T1000 (cell line): Measurements from ENCODE around the gene KIFC1.

Source experiments
- DNase-seq: peaks from one replicate; lab custom pipeline; 2025; ENCODE audit warnings: mixed read lengths; lab: John Stamatoyannopoulos, UW

The KIFC1 gene

GRCh38 chr6:33441457-33441856 lies 49.8 kb downstream of the KIFC1 start:
- no peak for DNase-seq

DNA sequence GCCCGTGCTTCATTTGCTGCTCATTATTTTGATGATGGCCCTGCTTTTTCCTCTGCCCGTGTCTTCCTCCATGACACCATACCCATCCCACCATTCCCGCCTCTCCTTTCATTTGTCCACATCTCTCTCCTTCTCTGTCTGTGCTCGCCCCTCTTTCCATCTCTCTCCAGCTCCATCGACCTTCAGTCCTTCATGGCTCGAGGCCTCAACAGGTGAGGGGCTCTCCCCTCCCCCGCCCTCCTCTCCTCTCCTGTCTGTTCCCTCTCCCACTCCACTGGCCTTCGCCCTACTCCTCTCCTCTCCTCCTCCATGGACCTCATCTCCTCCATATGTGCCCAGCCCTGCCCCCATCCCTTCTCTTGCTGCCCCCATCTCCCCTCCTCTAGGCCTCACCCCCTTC lies 50.7 kb downstream of the KIFC1 start:
- DNase-seq, result no peak

DNA sequence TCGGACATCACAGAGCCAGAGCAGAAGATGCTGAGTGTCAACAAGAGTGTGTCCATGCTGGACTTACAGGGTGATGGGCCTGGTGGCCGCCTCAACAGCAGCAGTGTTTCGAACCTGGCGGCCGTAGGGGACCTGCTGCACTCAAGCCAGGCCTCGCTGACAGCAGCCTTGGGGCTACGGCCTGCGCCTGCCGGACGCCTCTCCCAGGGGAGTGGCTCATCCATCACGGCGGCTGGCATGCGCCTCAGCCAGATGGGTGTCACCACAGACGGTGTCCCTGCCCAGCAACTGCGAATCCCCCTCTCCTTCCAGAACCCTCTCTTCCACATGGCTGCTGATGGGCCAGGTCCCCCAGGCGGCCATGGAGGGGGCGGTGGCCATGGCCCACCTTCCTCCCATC lies 51.4 kb downstream of the KIFC1 start:
- no peak for DNase-seq

DNA sequence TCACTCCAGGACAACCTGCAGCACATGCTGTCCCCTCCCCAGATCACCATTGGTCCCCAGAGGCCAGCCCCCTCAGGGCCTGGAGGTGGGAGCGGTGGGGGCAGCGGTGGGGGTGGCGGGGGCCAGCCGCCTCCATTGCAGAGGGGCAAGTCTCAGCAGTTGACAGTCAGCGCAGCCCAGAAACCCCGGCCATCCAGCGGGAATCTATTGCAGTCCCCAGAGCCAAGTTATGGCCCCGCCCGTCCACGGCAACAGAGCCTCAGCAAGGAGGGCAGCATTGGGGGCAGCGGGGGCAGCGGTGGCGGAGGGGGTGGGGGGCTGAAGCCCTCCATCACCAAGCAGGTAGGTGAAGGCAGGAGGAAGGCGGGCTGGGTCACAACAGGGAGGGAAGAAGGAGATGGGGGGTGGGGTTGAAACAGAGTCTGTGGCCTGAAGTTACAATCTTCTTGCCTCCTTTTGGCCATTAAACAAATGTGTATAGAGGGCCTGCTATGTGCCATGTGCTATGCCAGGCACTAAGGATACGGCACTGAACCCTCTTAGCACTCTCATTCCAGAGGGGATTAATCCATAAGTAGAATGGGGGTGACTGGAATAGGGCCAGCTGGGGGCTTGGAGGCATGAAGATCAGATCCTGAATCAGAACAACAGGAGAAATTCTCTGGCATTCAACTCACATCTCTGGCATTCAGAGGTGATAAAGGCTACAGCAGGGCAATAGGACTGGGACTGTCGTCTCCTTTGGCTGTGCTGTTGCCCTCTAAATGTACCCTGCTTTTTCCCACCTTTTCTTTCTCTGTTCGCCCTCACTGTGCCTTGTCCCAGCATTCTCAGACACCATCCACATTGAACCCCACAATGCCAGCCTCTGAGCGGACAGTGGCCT lies 52.2 kb downstream of the KIFC1 start:
- DNase-seq, result no peak

GRCh38 chr6:33445119-33445603 lies 53.5 kb downstream of the KIFC1 start:
- DNase-seq, result no peak

GRCh38 chr6:33446356-33446755 lies 54.7 kb downstream of the KIFC1 start:
- no peak for DNase-seq

GRCh38 chr6:33450434-33450833 lies 58.8 kb downstream of the KIFC1 start:
- DNase-seq, result no peak

DNA sequence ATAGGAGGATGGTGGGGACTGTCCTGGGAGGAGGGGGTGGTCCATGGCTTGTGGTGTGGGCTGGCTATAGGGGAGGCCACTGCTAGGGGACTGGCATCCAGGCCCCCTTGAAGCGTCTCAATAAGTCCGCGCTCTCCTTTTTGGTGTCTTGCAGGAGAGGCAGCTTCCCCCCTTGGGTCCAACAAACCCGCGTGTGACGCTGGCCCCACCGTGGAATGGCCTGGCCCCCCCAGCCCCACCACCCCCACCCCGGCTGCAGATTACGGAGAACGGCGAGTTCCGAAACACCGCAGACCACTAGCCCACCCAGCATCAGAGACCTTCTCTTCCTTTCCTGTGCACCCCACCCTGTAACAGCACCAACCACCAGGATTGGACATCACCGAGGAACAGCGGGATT lies 60.0 kb downstream of the KIFC1 start:
- DNase-seq, result no peak

DNA sequence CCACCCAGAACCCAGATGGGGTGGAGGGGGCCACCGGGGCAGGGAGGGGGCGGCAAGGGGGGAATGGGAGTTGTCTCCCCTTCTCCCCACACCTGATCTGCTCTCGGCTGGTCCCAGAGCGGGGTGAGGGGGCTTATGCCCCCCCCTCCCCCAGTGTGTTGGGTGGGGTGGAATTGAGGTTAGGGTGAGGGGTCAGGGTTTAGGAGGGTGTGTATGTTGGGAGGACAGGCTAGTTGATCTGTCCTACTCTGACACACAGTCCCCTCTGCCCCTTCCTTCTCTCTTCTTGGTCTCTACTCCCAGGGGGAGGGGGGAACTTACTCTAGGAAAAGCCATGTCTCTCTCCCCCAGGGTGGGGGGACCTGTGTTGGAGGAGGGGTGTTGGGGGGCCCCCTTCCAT lies 60.9 kb downstream of the KIFC1 start:
- DNase-seq, result no peak

GRCh38 chr6:33453393-33454008 lies 61.9 kb downstream of the KIFC1 start:
- no peak for DNase-seq

DNA sequence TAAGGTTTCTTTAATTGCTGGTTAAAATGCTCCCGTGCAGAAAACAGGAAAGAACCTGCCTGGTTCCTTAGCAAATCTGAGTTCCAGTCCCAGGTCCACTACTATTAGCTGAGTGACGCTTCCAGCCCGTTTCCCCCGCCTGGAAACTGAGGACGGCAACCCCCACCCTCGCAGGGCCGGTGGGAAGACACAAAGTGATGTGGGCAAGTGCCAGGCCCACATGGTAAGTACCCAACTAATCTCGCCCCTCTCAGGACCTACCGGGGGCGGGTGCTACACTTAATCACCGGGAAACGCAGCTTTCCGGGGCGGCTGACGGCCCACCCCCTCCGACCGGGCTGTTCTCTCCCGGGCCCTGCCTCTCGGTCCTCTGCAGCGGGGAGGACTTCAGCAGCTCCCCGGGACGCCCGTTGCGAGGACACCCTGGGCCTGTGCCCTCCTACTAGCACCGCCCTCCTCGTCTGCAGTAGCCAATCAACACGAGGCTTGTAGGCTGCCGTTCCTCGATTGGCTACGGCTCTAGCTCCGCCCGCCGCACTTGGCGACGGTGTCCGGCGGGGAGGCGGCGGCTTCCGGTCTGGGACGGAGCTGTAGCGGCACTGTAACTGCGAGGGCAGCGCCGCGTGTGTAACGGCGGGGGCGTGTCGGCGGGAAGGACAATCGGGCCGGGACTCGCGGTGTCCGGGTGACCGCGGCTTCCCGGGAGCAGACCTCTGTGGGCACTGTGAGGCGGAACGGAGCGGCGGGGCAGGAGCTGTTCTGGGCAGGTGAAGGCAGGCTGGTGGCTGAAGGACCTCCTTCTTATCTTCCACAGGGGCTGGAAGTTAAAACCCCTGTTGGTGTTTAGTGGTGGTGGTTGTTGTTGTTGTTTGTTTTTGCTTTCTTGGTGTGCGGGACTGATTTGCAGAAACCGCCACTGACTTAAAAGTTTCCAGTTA lies 62.7 kb downstream of the KIFC1 start, which contains the start of gene ZBTB9:
Gene ZBTB9 (plus strand): TSS at position 568 of the 938 bp plus-strand sequence. CDS start 525 bp downstream, outside the sequence.
- DNase-seq, result peak; percentile 90

GRCh38 chr6:33455051-33455450 lies 63.4 kb downstream of the KIFC1 start:
- DNase-seq, result no peak

DNA sequence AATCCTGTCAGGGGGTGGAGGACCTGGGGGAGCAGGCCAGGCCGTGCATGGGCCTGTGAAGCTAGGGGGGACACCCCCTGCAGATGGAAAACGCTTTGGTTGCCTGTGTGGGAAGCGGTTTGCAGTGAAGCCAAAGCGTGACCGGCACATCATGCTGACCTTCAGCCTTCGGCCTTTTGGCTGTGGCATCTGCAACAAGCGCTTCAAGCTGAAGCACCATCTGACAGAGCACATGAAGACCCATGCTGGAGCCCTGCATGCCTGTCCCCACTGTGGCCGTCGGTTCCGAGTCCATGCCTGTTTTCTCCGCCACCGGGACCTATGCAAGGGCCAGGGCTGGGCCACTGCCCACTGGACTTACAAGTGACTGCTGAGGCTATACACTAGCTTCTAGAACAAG lies 64.5 kb downstream of the KIFC1 start:
- DNase-seq, result no peak

DNA sequence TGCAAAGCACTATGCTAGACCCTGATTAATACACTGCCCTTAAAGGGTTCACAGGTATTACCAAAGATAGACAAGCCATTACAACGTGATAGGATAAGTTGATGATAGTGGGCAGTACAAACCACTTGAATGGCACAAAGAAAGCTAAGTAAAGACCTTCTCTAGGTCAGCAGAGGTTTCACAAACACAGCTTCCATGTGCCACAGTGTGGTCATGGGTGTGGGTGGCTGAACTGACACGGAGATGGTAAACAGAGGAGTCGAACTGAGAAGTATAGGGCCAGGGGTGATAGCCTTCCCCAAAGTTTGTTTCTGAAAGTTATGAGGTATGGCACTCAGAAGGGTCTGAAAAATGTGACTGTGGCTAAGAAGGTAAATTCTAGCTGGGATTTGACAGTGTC lies 67.1 kb downstream of the KIFC1 start:
- DNase-seq, result no peak

DNA sequence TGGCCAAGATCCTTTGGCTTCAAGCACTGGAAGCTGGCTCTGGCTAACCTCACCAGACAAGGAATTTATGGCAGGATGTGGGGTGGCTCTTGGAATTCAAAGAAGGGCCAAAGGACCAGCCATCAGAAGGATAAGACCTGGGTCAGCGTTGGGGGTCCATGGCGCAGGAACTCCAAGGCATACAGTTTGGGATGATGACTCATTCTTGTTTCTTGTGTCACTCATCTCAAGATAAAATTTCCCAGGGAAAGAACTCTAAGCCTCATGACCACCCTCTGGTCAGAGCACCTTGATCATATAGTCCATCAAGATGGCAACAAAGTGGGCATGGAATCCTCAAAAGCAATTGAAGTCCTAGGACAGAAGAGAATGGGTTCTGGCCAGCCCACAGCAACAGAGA lies 67.6 kb downstream of the KIFC1 start:
- DNase-seq, result no peak
